ENCODE results near the gene IFTAP.

IFTAP gene

GRCh38 chr11:36591433-36591832 is 2.9 kb upstream of the IFTAP start:
- no peaks in the 10 kb centered on the region for H3K36me3 ChIP-seq (ENCODE audit: low read depth)
- H3K9me3 ChIP-seq (ENCODE audit: severe bottlenecking): no peaks in the 10 kb centered on the region
- no peak overlapping the region for H3K4me3 ChIP-seq (ENCODE audit: severe bottlenecking)
- no peak overlapping the region for H3K27ac ChIP-seq (ENCODE audit: poor library complexity, severe bottlenecking)
- peaks cover 27% of the 10 kb centered on the region for H3K27me3 ChIP-seq (ENCODE audit: insufficient read depth, poor library complexity, severe bottlenecking)
- DNase-seq (ENCODE audit: low spot score) (no peak), ATAC-seq (ENCODE audit: low read depth) (no peak)
- no peaks in the 10 kb centered on the region for H3K4me1 ChIP-seq (ENCODE audit: insufficient read depth, poor library complexity, severe bottlenecking)
- no peak for TF ChIP-seq CTCF (IDR thresholded peaks at IDR 0.05; ENCODE audit: poor library complexity, severe bottlenecking)

GRCh38 chr11:36596880-36597279 is 2.6 kb downstream of the IFTAP start:
- ATAC-seq (ENCODE audit: low read depth) (no peak), DNase-seq (ENCODE audit: low spot score) (no peak)
- Histone ChIP-seq H3K27ac (ENCODE audit: poor library complexity, severe bottlenecking) (no peak overlapping the region), H3K36me3 (ENCODE audit: low read depth) (no peaks in the 10 kb centered on the region), H3K27me3 (ENCODE audit: insufficient read depth, poor library complexity, severe bottlenecking) (peaks cover 1% of the 10 kb centered on the region), H3K9me3 (ENCODE audit: severe bottlenecking) (no peaks in the 10 kb centered on the region), H3K4me1 (ENCODE audit: insufficient read depth, poor library complexity, severe bottlenecking) (no peaks in the 10 kb centered on the region), H3K4me3 (ENCODE audit: severe bottlenecking) (no peak overlapping the region)
- TF ChIP-seq CTCF (IDR thresholded peaks at IDR 0.05; ENCODE audit: poor library complexity, severe bottlenecking): no peak

GRCh38 chr11:36598051-36598450 is 3.7 kb downstream of the IFTAP start, which contains the start of gene RAG2:
Gene RAG2, minus strand, starts transcription at chr11:36598236. Its CDS starts 4,068 bp downstream, at chr11:36594168.
- DNase-seq (ENCODE audit: low spot score): no peak
- Histone ChIP-seq H3K36me3 (ENCODE audit: low read depth) (no peaks in the 10 kb centered on the region), H3K27ac (ENCODE audit: poor library complexity, severe bottlenecking) (no peak within 1 kb of the TSS), H3K27me3 (ENCODE audit: insufficient read depth, poor library complexity, severe bottlenecking) (no peaks in the 10 kb centered on the region), H3K4me3 (ENCODE audit: severe bottlenecking) (no peak within 1 kb of the TSS), H3K9me3 (ENCODE audit: severe bottlenecking) (no peaks in the 10 kb centered on the region), H3K4me1 (ENCODE audit: insufficient read depth, poor library complexity, severe bottlenecking) (no peaks in the 10 kb centered on the region)
- no peak for ATAC-seq (ENCODE audit: low read depth)
- TF ChIP-seq CTCF (IDR thresholded peaks at IDR 0.05; ENCODE audit: poor library complexity, severe bottlenecking): no peak

- Histone ChIP-seq H3K9me3 (ENCODE audit: severe bottlenecking) (no peaks in the 10 kb centered on the region), H3K27ac (ENCODE audit: poor library complexity, severe bottlenecking) (no peak overlapping the region), H3K4me1 (ENCODE audit: insufficient read depth, poor library complexity, severe bottlenecking) (no peaks in the 10 kb centered on the region), H3K36me3 (ENCODE audit: low read depth) (no peaks in the 10 kb centered on the region), H3K27me3 (ENCODE audit: insufficient read depth, poor library complexity, severe bottlenecking) (no peaks in the 10 kb centered on the region), H3K4me3 (ENCODE audit: severe bottlenecking) (no peak overlapping the region)
- no peak for TF ChIP-seq CTCF (IDR thresholded peaks at IDR 0.05; ENCODE audit: poor library complexity, severe bottlenecking)
- no peak for DNase-seq (ENCODE audit: low spot score)
- ATAC-seq (ENCODE audit: low read depth): no peak
These were observed 5.9 kb downstream of the IFTAP start for GRCh38 chr11:36600180-36600579.

- DNase-seq (ENCODE audit: low spot score): no peak
- no peak for TF ChIP-seq CTCF (IDR thresholded peaks at IDR 0.05; ENCODE audit: poor library complexity, severe bottlenecking)
- no peak overlapping the region for H3K27ac ChIP-seq (ENCODE audit: poor library complexity, severe bottlenecking)
- no peaks in the 10 kb centered on the region for H3K36me3 ChIP-seq (ENCODE audit: low read depth)
- no peak for ATAC-seq (ENCODE audit: low read depth)
- no peaks in the 10 kb centered on the region for H3K9me3 ChIP-seq (ENCODE audit: severe bottlenecking)
- H3K4me1 ChIP-seq (ENCODE audit: insufficient read depth, poor library complexity, severe bottlenecking): no peaks in the 10 kb centered on the region
- no peaks in the 10 kb centered on the region for H3K27me3 ChIP-seq (ENCODE audit: insufficient read depth, poor library complexity, severe bottlenecking)
- no peak overlapping the region for H3K4me3 ChIP-seq (ENCODE audit: severe bottlenecking)
These were observed 6.9 kb downstream of the IFTAP start for GRCh38 chr11:36601155-36601554.
